ENCODE measurements around the gene GARNL3. TPM values are rescaled to one million over a fixed set of nuclear protein-coding genes. Genes with fewer than 3 reads are reported as not detected.

The GARNL3 gene
- total RNA-seq, 1 experiment from 2014 or later: 15.5 TPM

DNA sequence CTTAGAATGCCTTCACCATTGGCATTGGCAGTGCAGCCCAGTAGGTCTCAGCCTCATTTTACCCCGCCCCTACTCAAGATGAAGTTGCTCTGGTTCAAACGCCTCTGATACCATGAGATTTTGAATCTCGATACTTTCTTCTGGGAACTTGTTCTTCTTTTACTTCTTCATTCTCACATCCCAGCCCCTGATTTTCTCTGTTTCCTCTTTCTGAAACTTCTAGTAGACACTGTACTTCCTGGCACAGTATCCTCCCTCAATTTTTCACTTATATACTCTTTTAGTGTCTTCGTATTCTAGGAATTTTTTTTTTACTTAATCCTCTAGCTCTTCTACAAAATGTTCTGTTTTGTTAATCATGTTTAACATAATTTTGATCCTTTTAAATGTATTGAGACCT is 146.5 kb downstream of the GARNL3 start:
- no peak overlapping the region for H3K9ac ChIP-seq (ENCODE audit: low read length)
- TF ChIP-seq EZH2 (IDR thresholded peaks at IDR 0.05; ENCODE audit: low read length, unreplicated experiment) (no peak), EZH2phosphoT487 (IDR thresholded peaks at IDR 0.05; ENCODE audit: borderline replicate concordance, low read length) (no peak), CTCF (conservative IDR thresholded peaks at IDR 0.05; ENCODE audit: low read depth, low read length) (no peak)
- no peaks in the 10 kb centered on the region for H3K9me2 ChIP-seq (replicated peaks; ENCODE audit: low read length)
- no peak overlapping the region for H3K4me2 ChIP-seq (ENCODE audit: low read length)
- no peak for DNase-seq
- no peak for ATAC-seq
- no peaks in the 10 kb centered on the region for H3K9me3 ChIP-seq (ENCODE audit: low read length)
- BruUV-seq (replicated peaks): no TSS peak
- no peaks in the 10 kb centered on the region for H3K27me3 ChIP-seq (ENCODE audit: low read length)
- H3K4me1 ChIP-seq (ENCODE audit: insufficient read depth, low read length): peaks cover 14% of the 10 kb centered on the region; the same call in 1 of the 2 replicates
- POLR2A ChIA-PET (ENCODE audit: unreplicated experiment): no interaction called here
- no peaks in the 10 kb centered on the region for H4K20me1 ChIP-seq (ENCODE audit: low read length)
- H3K79me2 ChIP-seq (ENCODE audit: low read length): no peaks in the 10 kb centered on the region
- no peak overlapping the region for H2AFZ ChIP-seq (ENCODE audit: low read length)
- intact Hi-C loops (cut with micrococcal nuclease): no loop called here
- H3F3A ChIP-seq (ENCODE audit: low read length, unreplicated experiment): no peaks in the 10 kb centered on the region
- no peak overlapping the region for H3K4me3 ChIP-seq (ENCODE audit: low read length)
- H3K36me3 ChIP-seq (ENCODE audit: low read depth, low read length): no peaks in the 10 kb centered on the region
- H3K27ac ChIP-seq (ENCODE audit: low read length): no peak overlapping the region
- CTCF ChIA-PET: no interaction called here

DNA sequence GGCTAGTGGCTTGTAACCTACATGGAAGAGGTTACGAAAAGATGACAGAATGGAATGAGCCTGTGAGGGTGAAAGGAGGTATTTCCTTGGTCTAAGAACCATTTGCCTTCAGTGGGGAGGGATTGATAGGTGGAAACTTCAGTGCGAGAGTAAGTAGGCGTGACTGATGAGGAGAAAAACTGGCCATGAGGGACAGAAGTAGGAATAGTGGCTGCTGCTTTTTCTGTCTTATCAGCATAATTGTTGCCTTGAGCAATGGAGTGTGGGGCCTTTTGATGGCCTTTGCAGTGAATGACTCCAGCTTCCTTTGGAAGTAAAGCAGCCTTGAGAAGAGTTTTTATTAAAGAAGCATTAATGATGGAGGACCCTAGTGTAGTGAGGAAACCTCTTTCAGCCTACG is 150.6 kb downstream of the GARNL3 start:
- no peak overlapping the region for H3K4me3 ChIP-seq (ENCODE audit: low read length)
- no peaks in the 10 kb centered on the region for H3K27me3 ChIP-seq (ENCODE audit: low read length)
- H3K27ac ChIP-seq (ENCODE audit: low read length): no peak overlapping the region
- H4K20me1 ChIP-seq (ENCODE audit: low read length): no peaks in the 10 kb centered on the region
- H3K9me2 ChIP-seq (replicated peaks; ENCODE audit: low read length): no peaks in the 10 kb centered on the region
- intact Hi-C loops (cut with micrococcal nuclease): no loop called here
- DNase-seq (no peak), ATAC-seq (no peak)
- H3K9me3 ChIP-seq (ENCODE audit: low read length): no peaks in the 10 kb centered on the region
- TF ChIP-seq EZH2 (IDR thresholded peaks at IDR 0.05; ENCODE audit: low read length, unreplicated experiment): no peak
- no peaks in the 10 kb centered on the region for H3K79me2 ChIP-seq (ENCODE audit: low read length)
- no peak overlapping the region for H2AFZ ChIP-seq (ENCODE audit: low read length)
- no peak overlapping the region for H3K4me2 ChIP-seq (ENCODE audit: low read length)
- H3K4me1 ChIP-seq (ENCODE audit: insufficient read depth, low read length): peaks cover 34% of the 10 kb centered on the region
- CTCF ChIA-PET: interaction anchor here (0.6 kb wide), 1 partner anchor 22 kb away, joined by 11 read pairs; no protein-coding TSS in a partner anchor
- no peaks in the 10 kb centered on the region for H3K36me3 ChIP-seq (ENCODE audit: low read depth, low read length)
- H3K9ac ChIP-seq (ENCODE audit: low read length): no peak overlapping the region
- BruUV-seq (replicated peaks): no TSS peak
- peaks cover 4% of the 10 kb centered on the region for H3F3A ChIP-seq (ENCODE audit: low read length, unreplicated experiment)
- POLR2A ChIA-PET (ENCODE audit: unreplicated experiment): no interaction called here

DNA sequence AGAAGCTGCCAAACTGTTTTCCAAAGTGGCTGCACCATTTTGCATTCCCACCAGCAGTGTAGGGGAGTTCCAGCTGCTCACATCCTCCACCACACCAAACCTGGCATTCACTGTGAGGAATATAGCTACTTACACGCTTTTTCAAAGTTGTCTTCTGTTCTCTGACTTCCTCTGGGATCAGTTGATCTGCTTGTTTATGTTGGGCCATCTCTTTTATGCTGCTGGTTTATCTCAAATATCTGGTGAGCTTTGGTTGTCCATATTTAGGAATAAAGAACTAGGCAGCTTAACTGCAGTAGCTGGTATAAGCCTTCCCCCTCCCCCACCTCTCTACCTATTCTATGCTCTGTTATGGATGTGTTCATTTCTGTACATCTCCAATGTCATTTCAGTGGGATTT is 151.1 kb downstream of the GARNL3 start:
- intact Hi-C loops (cut with micrococcal nuclease): no loop called here
- H4K20me1 ChIP-seq (ENCODE audit: low read length): no peaks in the 10 kb centered on the region
- H3K9me3 ChIP-seq (ENCODE audit: low read length): no peaks in the 10 kb centered on the region
- H3K79me2 ChIP-seq (ENCODE audit: low read length): no peaks in the 10 kb centered on the region
- H3K4me2 ChIP-seq (ENCODE audit: low read length): no peak overlapping the region
- H3K9ac ChIP-seq (ENCODE audit: low read length): no peak overlapping the region
- H3K9me2 ChIP-seq (replicated peaks; ENCODE audit: low read length): no peaks in the 10 kb centered on the region
- peaks cover 4% of the 10 kb centered on the region for H3F3A ChIP-seq (ENCODE audit: low read length, unreplicated experiment)
- no peaks in the 10 kb centered on the region for H3K36me3 ChIP-seq (ENCODE audit: low read depth, low read length)
- TF ChIP-seq CTCF (conservative IDR thresholded peaks at IDR 0.05; ENCODE audit: low read depth, low read length) (no peak), EZH2phosphoT487 (IDR thresholded peaks at IDR 0.05; ENCODE audit: borderline replicate concordance, low read length) (no peak), EZH2 (IDR thresholded peaks at IDR 0.05; ENCODE audit: low read length, unreplicated experiment) (no peak)
- ChIA-PET CTCF (no interaction called here), POLR2A (ENCODE audit: unreplicated experiment) (no interaction called here)
- H3K27ac ChIP-seq (ENCODE audit: low read length): no peak overlapping the region
- no peaks in the 10 kb centered on the region for H3K27me3 ChIP-seq (ENCODE audit: low read length)
- no peak overlapping the region for H3K4me3 ChIP-seq (ENCODE audit: low read length)
- H3K4me1 ChIP-seq (ENCODE audit: insufficient read depth, low read length): peaks cover 34% of the 10 kb centered on the region
- DNase-seq (no peak), ATAC-seq (no peak)
- H2AFZ ChIP-seq (ENCODE audit: low read length): no peak overlapping the region
- BruUV-seq (replicated peaks): no TSS peak

Measured in PC-3 (cell line).